AG04449 (cell line): ENCODE data around the gene SLC37A2.

Source experiments
- CTCF ChIA-PET: fragments of 350-600 bp; formaldehyde crosslinking; extraction: SDS; loops from one replicate; lab custom pipeline; 2021; ENCODE audit warnings: antibody characterized with exemption; lab: Yijun Ruan, JAX
- POLR2A ChIA-PET: fragments of 400-600, 350-600 bp; formaldehyde crosslinking; extraction: SDS; loops from one replicate; lab custom pipeline; 2020; ENCODE audit warnings: antibody characterized with exemption, inconsistent platforms; lab: Yijun Ruan, JAX
- DNase-seq: peaks from one replicate; pipeline ENCODE4 v3.0.0-alpha.2; 2010; ENCODE audit warnings: low read depth, low spot score
- H3K4me3 ChIP-seq: 2 replicates; pipeline ENCODE4 v1.5.1; 2011; ENCODE audit warnings: low read depth, mild to moderate bottlenecking, control low read depth, low read length
- CTCF ChIP-seq: IDR thresholded peaks from one replicate; pipeline ENCODE4 v1.5.1; 2011; ENCODE audit warnings: mild to moderate bottlenecking, moderate library complexity, low read length, control low read depth, inconsistent platforms; ENCODE audit not compliant: insufficient read depth; ENCODE audit errors: missing control alignments

SLC37A2 gene

DNA sequence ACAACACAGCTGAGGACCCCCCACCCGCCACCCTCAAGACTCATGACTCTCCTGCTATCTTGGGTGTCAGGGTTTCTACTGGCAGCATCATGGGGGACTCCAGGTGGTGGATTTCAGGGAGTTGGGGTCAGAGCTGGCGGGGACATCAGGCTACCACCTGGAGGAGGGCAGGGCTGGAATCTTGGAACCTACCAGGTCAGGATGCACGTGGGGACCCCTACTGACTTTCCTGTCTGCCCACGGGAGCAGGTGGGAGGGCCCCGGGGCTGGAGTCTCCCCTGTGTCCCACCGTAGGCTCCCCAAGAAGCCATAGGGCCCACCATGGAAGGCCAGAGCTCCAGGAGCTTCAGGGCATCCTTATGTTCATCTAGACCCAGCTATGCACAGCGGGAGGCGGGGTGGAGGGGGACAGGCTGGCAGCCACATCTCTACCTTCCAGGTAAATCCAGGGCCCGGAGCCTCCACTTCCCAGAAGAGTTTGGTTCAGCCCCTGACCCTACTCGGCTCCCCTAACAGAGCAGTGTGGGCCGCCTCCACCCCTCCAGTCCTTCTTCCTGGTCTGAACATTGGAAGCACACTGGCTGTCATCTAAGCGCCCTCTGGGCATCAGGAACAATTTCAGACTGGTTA is 10.0 kb downstream of the SLC37A2 start:
- ChIA-PET CTCF (interaction anchor here (0.7 to 1.8 kb wide), 4 partner anchors 18 to 273 kb away, joined by 3 to 4 read pairs (median 3); no protein-coding TSS in a partner anchor), POLR2A (interaction anchor here (1.6 kb wide), 1 partner anchor 9 kb away, joined by 5 read pairs; no protein-coding TSS in a partner anchor)
- no peak for TF ChIP-seq CTCF
- no peak for DNase-seq
- no peak overlapping the region for H3K4me3 ChIP-seq

GRCh38 chr11:125073616-125074483 is 10.7 kb downstream of the SLC37A2 start:
- no peak for TF ChIP-seq CTCF
- no peak overlapping the region for H3K4me3 ChIP-seq
- POLR2A ChIA-PET, result no interaction called here
- CTCF ChIA-PET, result interaction anchor here (0.7 to 1.8 kb wide), 4 partner anchors 17 to 272 kb away, joined by 3 to 4 read pairs (median 3); no protein-coding TSS in a partner anchor
- DNase-seq, result no peak

DNA sequence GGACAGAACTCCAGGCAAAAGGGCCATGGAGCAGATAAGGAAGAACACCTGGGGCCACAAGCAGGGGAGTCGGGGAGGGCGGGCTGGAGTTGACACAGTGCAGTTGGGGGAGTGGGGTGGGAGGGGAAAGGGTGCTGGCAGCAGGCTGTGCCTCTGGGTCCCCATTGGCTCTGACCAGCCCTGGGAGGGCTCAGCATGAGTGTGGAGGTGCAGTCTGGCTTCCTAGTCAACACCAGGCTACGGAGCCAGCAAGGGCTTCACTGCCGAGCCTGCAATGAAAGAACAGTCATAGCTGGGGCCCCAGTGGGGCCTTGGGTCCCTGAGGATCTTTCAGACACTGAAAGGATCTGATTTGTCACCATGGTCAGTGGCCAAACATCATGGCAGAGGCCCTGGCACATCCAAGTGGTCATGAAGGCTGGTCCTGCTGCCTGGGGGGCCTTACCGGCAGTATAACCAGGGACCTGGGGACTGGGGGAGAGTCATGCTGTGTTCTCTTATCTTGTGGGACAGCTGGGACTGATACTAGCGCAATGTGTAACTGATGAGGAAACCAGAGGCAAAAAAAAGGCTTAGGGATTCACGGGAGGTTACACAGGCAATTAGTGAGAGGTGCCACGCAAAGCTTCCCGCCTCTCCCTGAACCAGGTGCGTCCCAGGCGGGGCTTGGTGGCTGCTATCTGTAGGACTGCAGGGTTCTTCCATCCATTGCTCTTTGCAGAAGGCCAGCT is 11.6 kb downstream of the SLC37A2 start:
- CTCF ChIA-PET, result interaction anchor here (0.8 to 1.3 kb wide), 4 partner anchors 10 to 358 kb away, joined by 3 read pairs; no protein-coding TSS in a partner anchor
- DNase-seq, result no peak
- no peak overlapping the region for H3K4me3 ChIP-seq
- no peak for TF ChIP-seq CTCF
- POLR2A ChIA-PET, result no interaction called here

GRCh38 chr11:125075242-125075625 is 12.1 kb downstream of the SLC37A2 start:
- ChIA-PET CTCF (interaction anchor here (0.8 to 1.3 kb wide), 3 partner anchors 10 to 358 kb away, joined by 3 read pairs; no protein-coding TSS in a partner anchor), POLR2A (no interaction called here)
- H3K4me3 ChIP-seq, result no peak overlapping the region
- no peak for TF ChIP-seq CTCF
- no peak for DNase-seq

- CTCF ChIA-PET, result interaction anchor here (1.3 to 5.7 kb wide), 2 partner anchors 11 to 15 kb away, joined by 3 to 31 read pairs; no protein-coding TSS in a partner anchor
- no peak overlapping the region for H3K4me3 ChIP-seq
- POLR2A ChIA-PET, result no interaction called here
- no peak for TF ChIP-seq CTCF
- DNase-seq, result no peak
Measured at GRCh38 chr11:125075900-125076317, 12.8 kb downstream of the SLC37A2 start.
